HEK293 (cell line): ENCODE measurements around the gene MAPRE3.

ENCODE experiments used
- CTCF ChIA-PET: fragments of 350-600 bp; formaldehyde crosslinking; extraction: SDS; loops from one replicate; lab custom pipeline; 2021; ENCODE audit warnings: antibody characterized with exemption; lab: Yijun Ruan, JAX
- POLR2A ChIA-PET: fragments of 300-600 bp; formaldehyde crosslinking; extraction: SDS; loops from one replicate; lab custom pipeline; 2020; ENCODE audit warnings: antibody characterized with exemption, inconsistent platforms; lab: Yijun Ruan, JAX
- H3K27ac ChIP-seq: fragments of 200-500 bp; sonication (Bioruptor generic); 2 replicates; pipeline ENCODE4 v1.5.1; 2014; ENCODE audit warnings: low read depth, low read length, control low read depth, inconsistent platforms; ENCODE audit errors: extremely low read depth
- H3K36me3 ChIP-seq, 2 experiments: fragments of 200-500 bp in 1 of 2; sonication (Bioruptor generic) in 1 of 2; 1 replicate in 1 of 2; 2 replicates in 1 of 2; pipeline ENCODE4 v1.5.1; 2014 to 2017; ENCODE audit warnings: inconsistent platforms in 2 of 2, low read length in 2 of 2; ENCODE audit not compliant: control insufficient read depth in 2 of 2, insufficient read depth in 1 of 2
- H3K4me1 ChIP-seq: fragments of 200-500 bp; sonication (Bioruptor generic); 2 replicates; pipeline ENCODE4 v1.5.1; 2014; ENCODE audit warnings: mild to moderate bottlenecking, low read length, inconsistent platforms; ENCODE audit not compliant: control insufficient read depth, insufficient read depth
- H3K4me3 ChIP-seq: 2 replicates; pipeline ENCODE4 v1.5.1; 2011; ENCODE audit warnings: low read depth, mild to moderate bottlenecking, control low read depth, low read length, moderate library complexity
- H3K9me3 ChIP-seq: fragments of 200-500 bp; sonication (Bioruptor generic); 2 replicates; pipeline ENCODE4 v1.5.1; 2014; ENCODE audit warnings: low read depth, low read length, inconsistent platforms; ENCODE audit not compliant: control insufficient read depth, insufficient read depth
- AEBP2 ChIP-seq: fragments of 450-650 bp; formaldehyde crosslinking; IDR thresholded peaks from 2 replicates; pipeline ENCODE4 v1.5.1; 2016; ENCODE audit warnings: missing biosample characterization, missing genetic modification characterization, borderline replicate concordance
- BCL11A ChIP-seq: fragments of 450-650 bp; formaldehyde crosslinking; IDR thresholded peaks from 2 replicates; pipeline ENCODE4 v1.5.1; 2016; ENCODE audit warnings: low read depth, missing biosample characterization, missing genetic modification characterization
- GLIS1 ChIP-seq: fragments of 450-650 bp; formaldehyde crosslinking; IDR thresholded peaks from 2 replicates; pipeline ENCODE4 v1.5.1; 2016; ENCODE audit warnings: missing biosample characterization, missing genetic modification characterization
- HOXA7 ChIP-seq: sonication (generic); formaldehyde crosslinking; IDR thresholded peaks from 2 replicates; pipeline ENCODE4 v1.8.1; 2022; ENCODE audit warnings: missing genetic modification reagents, borderline replicate concordance
- INSM2 ChIP-seq: fragments of 450-650 bp; formaldehyde crosslinking; IDR thresholded peaks from 2 replicates; pipeline ENCODE4 v1.5.1; 2016; ENCODE audit warnings: missing biosample characterization, missing genetic modification characterization
- KLF7 ChIP-seq: fragments of 450-650 bp; formaldehyde crosslinking; IDR thresholded peaks from 2 replicates; pipeline ENCODE4 v1.5.1; 2016; ENCODE audit warnings: missing biosample characterization, missing genetic modification characterization, borderline replicate concordance
- RBAK ChIP-seq: fragments of 450-650 bp; formaldehyde crosslinking; IDR thresholded peaks from 2 replicates; pipeline ENCODE4 v1.5.1; 2016; ENCODE audit warnings: missing biosample characterization, missing genetic modification characterization
- SALL2 ChIP-seq: fragments of 450-650 bp; formaldehyde crosslinking; IDR thresholded peaks from 2 replicates; pipeline ENCODE4 v1.5.0; 2017; ENCODE audit warnings: missing biosample characterization, mild to moderate bottlenecking, missing genetic modification characterization, borderline replicate concordance
- SETDB1 ChIP-seq: IDR thresholded peaks from one replicate; pipeline ENCODE4 v1.6.1; 2017; ENCODE audit warnings: mild to moderate bottlenecking, low read length, moderate library complexity, mixed read lengths; ENCODE audit not compliant: insufficient read length
- SP7 ChIP-seq: fragments of 450-650 bp; formaldehyde crosslinking; IDR thresholded peaks from 2 replicates; pipeline ENCODE4 v1.5.1; 2016; ENCODE audit warnings: missing biosample characterization, missing genetic modification characterization
- ZBTB8A ChIP-seq: fragments of 450-650 bp; formaldehyde crosslinking; IDR thresholded peaks from 2 replicates; pipeline ENCODE4 v1.5.1; 2016; ENCODE audit warnings: missing biosample characterization, missing genetic modification characterization
- ZNF10 ChIP-seq: fragments of 450-650 bp; formaldehyde crosslinking; IDR thresholded peaks from 2 replicates; pipeline ENCODE4 v1.5.1; 2017; ENCODE audit warnings: missing biosample characterization, missing genetic modification characterization
- ZNF18 ChIP-seq: fragments of 450-650 bp; formaldehyde crosslinking; IDR thresholded peaks from 2 replicates; pipeline ENCODE4 v1.5.1; 2016; ENCODE audit warnings: missing biosample characterization, missing genetic modification characterization
- ZNF2 ChIP-seq: fragments of 450-650 bp; formaldehyde crosslinking; IDR thresholded peaks from 2 replicates; pipeline ENCODE4 v1.5.1; 2016; ENCODE audit warnings: missing biosample characterization, missing genetic modification characterization
- ZNF266 ChIP-seq: fragments of 450-650 bp; formaldehyde crosslinking; IDR thresholded peaks from 2 replicates; pipeline ENCODE4 v1.5.1; 2016; ENCODE audit warnings: missing biosample characterization, missing genetic modification characterization, low read depth
- ZNF280D ChIP-seq: fragments of 450-650 bp; formaldehyde crosslinking; IDR thresholded peaks from 2 replicates; pipeline ENCODE4 v1.5.1; 2016; ENCODE audit warnings: missing biosample characterization, missing genetic modification characterization
- ZNF335 ChIP-seq: fragments of 450-650 bp; formaldehyde crosslinking; conservative IDR thresholded peaks from 2 replicates; pipeline ENCODE4 v1.5.1; 2016; ENCODE audit warnings: missing biosample characterization, missing genetic modification characterization
- ZNF362 ChIP-seq: fragments of 450-650 bp; formaldehyde crosslinking; IDR thresholded peaks from 2 replicates; pipeline ENCODE4 v1.5.1; 2016; ENCODE audit warnings: missing biosample characterization, missing genetic modification characterization
- ZNF37A ChIP-seq: fragments of 450-650 bp; IDR thresholded peaks from 2 replicates; pipeline ENCODE4 v1.5.1; 2018; ENCODE audit warnings: missing biosample characterization, missing genetic modification characterization
- ZNF394 ChIP-seq: fragments of 450-650 bp; formaldehyde crosslinking; IDR thresholded peaks from 2 replicates; pipeline ENCODE4 v1.5.1; 2016; ENCODE audit warnings: missing biosample characterization, missing genetic modification characterization, mild to moderate bottlenecking, moderate library complexity, borderline replicate concordance
- ZNF473 ChIP-seq: fragments of 450-650 bp; formaldehyde crosslinking; IDR thresholded peaks from 2 replicates; pipeline ENCODE4 v1.5.1; 2017; ENCODE audit warnings: missing biosample characterization, missing genetic modification characterization
- ZNF521 ChIP-seq: fragments of 450-650 bp; formaldehyde crosslinking; IDR thresholded peaks from 2 replicates; pipeline ENCODE4 v1.5.1; 2017; ENCODE audit warnings: missing biosample characterization, mild to moderate bottlenecking, missing genetic modification characterization
- ZNF561 ChIP-seq: fragments of 450-650 bp; IDR thresholded peaks from 2 replicates; pipeline ENCODE4 v1.5.1; 2018; ENCODE audit warnings: missing biosample characterization, missing genetic modification characterization, borderline replicate concordance
- ZNF704 ChIP-seq: fragments of 450-650 bp; formaldehyde crosslinking; IDR thresholded peaks from 2 replicates; pipeline ENCODE4 v1.5.1; 2016; ENCODE audit warnings: missing biosample characterization, missing genetic modification characterization
- ZNF768 ChIP-seq: fragments of 450-650 bp; formaldehyde crosslinking; IDR thresholded peaks from 2 replicates; pipeline ENCODE4 v1.5.1; 2018; ENCODE audit warnings: missing biosample characterization, mild to moderate bottlenecking, missing genetic modification characterization
- ZNF777 ChIP-seq: fragments of 450-650 bp; formaldehyde crosslinking; IDR thresholded peaks from 2 replicates; pipeline ENCODE4 v1.5.1; 2017; ENCODE audit warnings: missing biosample characterization, missing genetic modification characterization, borderline replicate concordance
- ZNF785 ChIP-seq: fragments of 450-650 bp; formaldehyde crosslinking; IDR thresholded peaks from 2 replicates; pipeline ENCODE4 v1.5.1; 2016; ENCODE audit warnings: missing biosample characterization, missing genetic modification characterization

Gene MAPRE3

GRCh38 chr2:27032495-27033252 is 62.2 kb downstream of the MAPRE3 start, which contains the start of gene TMEM214:
TSS of gene TMEM214 (plus strand) at chr2:27032965. CDS start at chr2:27033016, 51 bp downstream.
- POLR2A ChIA-PET: interaction anchor here (0.6 to 4.4 kb wide), 8 partner anchors 11 to 271 kb away, joined by 3 to 35 read pairs (median 4); partner anchors contain the start of genes AGBL5 and OST4
- CTCF ChIA-PET: interaction anchor here (0.7 to 2.0 kb wide), 4 partner anchors 16 to 187 kb away, joined by 3 to 6 read pairs (median 3); no protein-coding TSS in a partner anchor
- Histone ChIP-seq H3K36me3 (peaks cover 10 to 65% of the 10 kb centered on the region in 2 experiments), H3K9me3 (no peaks in the 10 kb centered on the region), H3K4me1 (0 out of 2 replicates have a peak, but pooled peaks cover 5% of the 10 kb centered on the region), H3K4me3 (peak within 1 kb of the TSS; percentile 86), H3K27ac (peak within 1 kb of the TSS; percentile 66)
- TF ChIP-seq ZNF362 (tag by site-specific recombination) (no peak), SP7 (tag by site-specific recombination) (peak; percentile 42), KLF7 (tag by site-specific recombination) (peak; percentile 25; the same call in 1 of the 2 replicates), ZNF473 (tag by site-specific recombination) (no peak), HOXA7 (CRISPR knock-in tag) (no peak), ZNF335 (peak; percentile 89), ZNF10 (tag by site-specific recombination) (no peak), ZNF521 (no peak), RBAK (no peak), ZNF266 (tag by site-specific recombination) (no peak), AEBP2 (no peak), INSM2 (tag by site-specific recombination) (no peak), ZNF561 (tag by site-specific recombination) (0 out of 2 replicates have a peak, but pooled peaks have one; percentile 43), ZNF280D (tag by site-specific recombination) (no peak), ZNF2 (tag by site-specific recombination) (0 out of 2 replicates have a peak, but pooled peaks have one; percentile 24), ZNF394 (peak; percentile 36; the same call in 1 of the 2 replicates), GLIS1 (tag by site-specific recombination) (no peak), ZNF785 (tag by site-specific recombination) (no peak), SETDB1 (no peak), ZBTB8A (tag by site-specific recombination) (peak; percentile 98), ZNF768 (no peak), BCL11A (tag by site-specific recombination) (no peak), ZNF18 (tag by site-specific recombination) (no peak), ZNF704 (tag by site-specific recombination) (no peak), ZNF777 (no peak), ZNF37A (tag by site-specific recombination) (no peak), SALL2 (tag by site-specific recombination) (no peak)
